A549 (cell line): Measurements from ENCODE around the gene BRPF3. TPM values are rescaled to one million over a fixed set of nuclear protein-coding genes. Genes with fewer than 3 reads are reported as not detected.

Experiments used
- ATAC-seq, 2 experiments: fragments of 200-7000 bp in 1 of 2; fragments of >200 bp in 1 of 2; cut with Nextera tagmentation in 1 of 2; cut with Tn5 transposase in 1 of 2; 3 replicates each; pipeline versions ENCODE4 v1.8.0 to v1.9.1; 2018 to 2020; ENCODE audit warnings: mild to moderate bottlenecking in 1 of 2, moderate library complexity in 1 of 2
- CTCF ChIA-PET: fragments of 300-600 bp; sonication (Branson Sonifier 250); formaldehyde crosslinking; extraction: SDS; loops from one replicate; lab custom pipeline; 2021; ENCODE audit warnings: antibody characterized with exemption, inconsistent platforms; lab: Yijun Ruan, JAX
- POLR2A ChIA-PET: fragments of 350-600 bp; formaldehyde crosslinking; extraction: SDS; loops from one replicate; lab custom pipeline; 2021; ENCODE audit warnings: antibody characterized with exemption, inconsistent platforms; lab: Yijun Ruan, JAX
- DNase-seq, 2 experiments: peaks; one replicate each; pipeline versions ENCODE4 v3.0.0 to v3.0.0-alpha.2; 2011 to 2016; ENCODE audit warnings: low read depth in 1 of 2, low spot score in 1 of 2
- FAIRE-seq: peaks from 2 replicates; lab custom pipeline; 2011; peaks lifted over from hg19 to GRCh38; lab: Jason Lieb, UNC
- H3K27ac ChIP-seq, 2 experiments: fragments of >200 bp; sonication (Bioruptor Twin); formaldehyde crosslinking; 3 replicates each; pipeline ENCODE4 v1.5.1; 2016 to 2017
- H3K4me1 ChIP-seq: fragments of >200 bp; sonication (Bioruptor Twin); formaldehyde crosslinking; 3 replicates; pipeline ENCODE4 v1.6.1; 2016
- H3K4me2 ChIP-seq: fragments of >200 bp; sonication (Bioruptor Twin); formaldehyde crosslinking; 3 replicates; pipeline ENCODE4 v1.6.1; 2016
- H3K4me3 ChIP-seq: fragments of >200 bp; sonication (Bioruptor Twin); formaldehyde crosslinking; 3 replicates; pipeline ENCODE4 v1.5.1; 2016
- H3K9me3 ChIP-seq: fragments of >200 bp; sonication (Bioruptor Twin); formaldehyde crosslinking; 3 replicates; pipeline ENCODE4 v1.6.1; 2016
- BCL3 ChIP-seq: fragments of >200 bp; sonication (Bioruptor Twin); formaldehyde crosslinking; IDR thresholded peaks from 3 replicates; pipeline ENCODE4 v1.6.1; 2016
- CBX8 ChIP-seq: fragments of 200-600 bp; sonication (generic); IDR thresholded peaks from 2 replicates; pipeline ENCODE4 v1.6.1; 2016
- CEBPB ChIP-seq, 2 experiments: fragments of >200 bp in 1 of 2; sonication (Bioruptor Twin) in 1 of 2; formaldehyde crosslinking in 1 of 2; IDR thresholded peaks; 2 replicates each; pipeline ENCODE4 v1.6.1; 2012 to 2016
- E2F6 ChIP-seq: IDR thresholded peaks from 2 replicates; pipeline ENCODE4 v1.6.1; 2012; ENCODE audit warnings: low read depth, borderline replicate concordance
- EHF ChIP-seq: fragments of 250-450 bp; sonication (Bioruptor Pico); IDR thresholded peaks from 2 replicates; pipeline ENCODE4 v1.5.0; 2020; ENCODE audit warnings: mild to moderate bottlenecking
- EHMT2 ChIP-seq: fragments of 200-600 bp; sonication (generic); IDR thresholded peaks from 2 replicates; pipeline ENCODE4 v1.6.1; 2016; ENCODE audit warnings: antibody characterized with exemption, low read depth, mild to moderate bottlenecking, moderate library complexity
- ESRRA ChIP-seq: fragments of 150-350 bp; IDR thresholded peaks from 2 replicates; pipeline ENCODE4 v1.6.1; 2014; ENCODE audit warnings: mild to moderate bottlenecking, low read length, borderline replicate concordance
- FOSB ChIP-seq: fragments of 250-450 bp; sonication (Bioruptor Pico); IDR thresholded peaks from 2 replicates; pipeline ENCODE4 v1.5.0; 2020; ENCODE audit warnings: mild to moderate bottlenecking, moderate library complexity
- FOSL2 ChIP-seq, 2 experiments: fragments of 450-650 bp in 1 of 2; fragments of >200 bp in 1 of 2; sonication (Bioruptor Twin) in 1 of 2; formaldehyde crosslinking; IDR thresholded peaks; 2 replicates each; pipeline versions ENCODE4 v1.5.0 to v1.6.1; 2016 to 2020; ENCODE audit warnings: mild to moderate bottlenecking in 1 of 2, moderate library complexity in 1 of 2
- HOXB13 ChIP-seq: fragments of 250-450 bp; sonication (Bioruptor Pico); IDR thresholded peaks from 2 replicates; pipeline ENCODE4 v1.5.0; 2020; ENCODE audit warnings: low read depth, mild to moderate bottlenecking, moderate library complexity
- HOXB5 ChIP-seq: fragments of 250-450 bp; sonication (Bioruptor Pico); IDR thresholded peaks from 2 replicates; pipeline ENCODE4 v1.5.0; 2020; ENCODE audit warnings: mild to moderate bottlenecking, moderate library complexity
- JUNB ChIP-seq: fragments of >200 bp; sonication (Bioruptor Twin); formaldehyde crosslinking; IDR thresholded peaks from 2 replicates; pipeline ENCODE4 v1.6.1; 2016
- MAFK ChIP-seq: fragments of 450-650 bp; IDR thresholded peaks from 2 replicates; pipeline ENCODE4 v1.6.1; 2014; ENCODE audit not compliant: partially characterized antibody
- MAX ChIP-seq: IDR thresholded peaks from 2 replicates; pipeline ENCODE4 v1.6.1; 2012
- NFE2L2 ChIP-seq: fragments of 150-350 bp; conservative IDR thresholded peaks from 2 replicates; pipeline ENCODE4 v1.6.1; 2014; ENCODE audit warnings: low read length
- NPAS2 ChIP-seq: fragments of 250-450 bp; sonication (Bioruptor Pico); IDR thresholded peaks from 2 replicates; pipeline ENCODE4 v1.8.0; 2022; ENCODE audit warnings: mild to moderate bottlenecking, moderate library complexity, borderline replicate concordance
- NR3C1 ChIP-seq: fragments of >200 bp; sonication (Bioruptor Twin); formaldehyde crosslinking; IDR thresholded peaks from 3 replicates; pipeline ENCODE4 v1.6.1; 2017
- RARB ChIP-seq: fragments of 250-450 bp; sonication (Bioruptor Pico); IDR thresholded peaks from 2 replicates; pipeline ENCODE4 v1.8.0; 2021; ENCODE audit warnings: mild to moderate bottlenecking, moderate library complexity
- RCOR1 ChIP-seq: fragments of 150-350 bp; IDR thresholded peaks from 2 replicates; pipeline ENCODE4 v1.6.1; 2014; ENCODE audit warnings: antibody characterized with exemption, low read length, low read depth
- RNF2 ChIP-seq: fragments of 200-600 bp; sonication (generic); IDR thresholded peaks from 2 replicates; pipeline ENCODE4 v1.6.1; 2016; ENCODE audit warnings: low read depth, mild to moderate bottlenecking, antibody characterized with exemption, moderate library complexity, borderline replicate concordance
- SMC3 ChIP-seq: fragments of >200 bp; sonication (Bioruptor Twin); formaldehyde crosslinking; IDR thresholded peaks from 3 replicates; pipeline ENCODE4 v1.6.1; 2018; ENCODE audit warnings: inconsistent platforms
- SREBF2 ChIP-seq: fragments of 450-650 bp; IDR thresholded peaks from 2 replicates; pipeline ENCODE4 v1.6.1; 2014; ENCODE audit warnings: mild to moderate bottlenecking, moderate library complexity
- TFCP2L1 ChIP-seq: fragments of 250-450 bp; sonication (Bioruptor Pico); IDR thresholded peaks from 2 replicates; pipeline ENCODE4 v1.5.0; 2021; ENCODE audit warnings: mild to moderate bottlenecking
- TP53 ChIP-seq: fragments of 250-450 bp; sonication (Bioruptor Pico); IDR thresholded peaks from 2 replicates; pipeline ENCODE4 v1.5.0; 2021; ENCODE audit warnings: mild to moderate bottlenecking, moderate library complexity
- ZFP36 ChIP-seq: fragments of 450-650 bp; IDR thresholded peaks from 2 replicates; pipeline ENCODE4 v1.6.1; 2014; ENCODE audit warnings: borderline replicate concordance; ENCODE audit not compliant: partially characterized antibody
- ZNF302 ChIP-seq: fragments of 250-450 bp; sonication (Bioruptor Pico); IDR thresholded peaks from 2 replicates; pipeline ENCODE4 v1.9.0; 2021; ENCODE audit warnings: inconsistent platforms, mild to moderate bottlenecking, moderate library complexity
- ZSCAN20 ChIP-seq: fragments of 250-450 bp; sonication (Bioruptor Pico); IDR thresholded peaks from 2 replicates; pipeline ENCODE4 v1.8.0; 2022; ENCODE audit warnings: mild to moderate bottlenecking, moderate library complexity
- WGBS: methylation state at CpG from one replicate; pipeline ENCODE4 v1.1.6; 2017; ENCODE audit errors: missing lambda C conversion rate; 5-methylcytosine and 5-hydroxymethylcytosine counted together
- polyA plus RNA-seq, 4 experiments: library from polyadenylated mRNA; depleted of rRNA in 3 of 4; stranded (reverse); fragments of >200 nt; fragmentation: RNase III in 1 of 4; extraction: RNeasy Plus Mini Kit Qiagen cat#74134 plus additional on column Dnase treatment in 1 of 4; gene quantifications; 2 replicates in 3 of 4; 3 replicates in 1 of 4; pipeline ENCODE4 v1.2.3, GENCODE V29; 2011 to 2017
- TF ChIP-seq, protein P1 (sequence below): fragments of 250-450 bp; sonication (Bioruptor Pico); IDR thresholded peaks from 2 replicates; pipeline ENCODE4 v1.5.0; 2020; ENCODE audit warnings: low read depth, mild to moderate bottlenecking, moderate library complexity
- TF ChIP-seq, protein P2 (sequence below): fragments of 200-600 bp; sonication (generic); IDR thresholded peaks from 2 replicates; pipeline ENCODE4 v1.6.1; 2016; ENCODE audit warnings: antibody characterized with exemption, mild to moderate bottlenecking, moderate library complexity

BRPF3 gene
- polyA plus RNA-seq, 2 of the 4 experiments (the other 2 are of a cell fraction): 9.8 to 11.2 TPM

- ChIA-PET POLR2A (no interaction called here), CTCF (no interaction called here)
- H3K9me3 ChIP-seq: peaks cover 4% of the 10 kb centered on the region; the same call in 1 of the 3 replicates
- no peak overlapping the region for H3K4me3 ChIP-seq
- H3K4me2 ChIP-seq: no peak overlapping the region
- TF ChIP-seq TP53 (CRISPR knock-in tag) (no peak), CBX8 (no peak), ZSCAN20 (CRISPR knock-in tag) (no peak), JUNB (no peak), TFCP2L1 (CRISPR knock-in tag) (no peak), SREBF2 (no peak), NR3C1 (no peak), ZFP36 (no peak), RCOR1 (no peak), HOXB13 (CRISPR knock-in tag) (no peak), NFE2L2 (no peak), NPAS2 (CRISPR knock-in tag) (no peak), BCL3 (no peak), E2F6 (no peak), FOSB (no peak), CEBPB (IDR thresholded peaks at IDR 0.05) (no peak), HOXB5 (CRISPR knock-in tag) (no peak)
- TF ChIP-seq, protein P1, sequence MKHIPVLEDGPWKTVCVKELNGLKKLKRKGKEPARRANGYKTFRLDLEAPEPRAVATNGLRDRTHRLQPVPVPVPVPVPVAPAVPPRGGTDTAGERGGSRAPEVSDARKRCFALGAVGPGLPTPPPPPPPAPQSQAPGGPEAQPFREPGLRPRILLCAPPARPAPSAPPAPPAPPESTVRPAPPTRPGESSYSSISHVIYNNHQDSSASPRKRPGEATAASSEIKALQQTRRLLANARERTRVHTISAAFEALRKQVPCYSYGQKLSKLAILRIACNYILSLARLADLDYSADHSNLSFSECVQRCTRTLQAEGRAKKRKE (CRISPR knock-in tag): no peak
- DNase-seq (no peak), FAIRE-seq (no peak), ATAC-seq (no peak)
- H3K27ac ChIP-seq: no peak overlapping the region
- no peaks in the 10 kb centered on the region for H3K4me1 ChIP-seq
Observed at GRCh38 chr6:36177166-36177565, 19.4 kb upstream of the BRPF3 start.

- ChIA-PET POLR2A (no interaction called here), CTCF (interaction anchor here (1.0 kb wide), 1 partner anchor 83 kb away, joined by 3 read pairs; no protein-coding TSS in a partner anchor)
- Histone ChIP-seq H3K27ac (no peak overlapping the region), H3K9me3 (peaks cover 4% of the 10 kb centered on the region; the same call in 1 of the 3 replicates), H3K4me2 (no peak overlapping the region), H3K4me1 (no peaks in the 10 kb centered on the region), H3K4me3 (no peak overlapping the region)
- DNase-seq: no peak
- TF ChIP-seq RARB (CRISPR knock-in tag) (no peak), MAFK (no peak), SREBF2 (no peak), ZNF302 (CRISPR knock-in tag) (no peak)
- no peak for FAIRE-seq
- no peak for ATAC-seq
Observed at GRCh38 chr6:36178544-36178943, 18.0 kb upstream of the BRPF3 start.

- 65% methylated on average over 1 of the region's 1 CpG for WGBS
- ChIA-PET POLR2A (no interaction called here), CTCF (no interaction called here)
- Histone ChIP-seq H3K4me2 (no peak overlapping the region), H3K4me1 (no peaks in the 10 kb centered on the region), H3K4me3 (no peak overlapping the region), H3K9me3 (peaks cover 4% of the 10 kb centered on the region; the same call in 1 of the 3 replicates), H3K27ac (no peak overlapping the region)
- ATAC-seq: no peak
- DNase-seq: no peak
- no peak for FAIRE-seq
- TF ChIP-seq RNF2: no peak
- TF ChIP-seq MAX: no peak
- no peak for TF ChIP-seq CEBPB (IDR thresholded peaks at IDR 0.05)
- TF ChIP-seq EHF (CRISPR knock-in tag): no peak
- TF ChIP-seq, protein P2, sequence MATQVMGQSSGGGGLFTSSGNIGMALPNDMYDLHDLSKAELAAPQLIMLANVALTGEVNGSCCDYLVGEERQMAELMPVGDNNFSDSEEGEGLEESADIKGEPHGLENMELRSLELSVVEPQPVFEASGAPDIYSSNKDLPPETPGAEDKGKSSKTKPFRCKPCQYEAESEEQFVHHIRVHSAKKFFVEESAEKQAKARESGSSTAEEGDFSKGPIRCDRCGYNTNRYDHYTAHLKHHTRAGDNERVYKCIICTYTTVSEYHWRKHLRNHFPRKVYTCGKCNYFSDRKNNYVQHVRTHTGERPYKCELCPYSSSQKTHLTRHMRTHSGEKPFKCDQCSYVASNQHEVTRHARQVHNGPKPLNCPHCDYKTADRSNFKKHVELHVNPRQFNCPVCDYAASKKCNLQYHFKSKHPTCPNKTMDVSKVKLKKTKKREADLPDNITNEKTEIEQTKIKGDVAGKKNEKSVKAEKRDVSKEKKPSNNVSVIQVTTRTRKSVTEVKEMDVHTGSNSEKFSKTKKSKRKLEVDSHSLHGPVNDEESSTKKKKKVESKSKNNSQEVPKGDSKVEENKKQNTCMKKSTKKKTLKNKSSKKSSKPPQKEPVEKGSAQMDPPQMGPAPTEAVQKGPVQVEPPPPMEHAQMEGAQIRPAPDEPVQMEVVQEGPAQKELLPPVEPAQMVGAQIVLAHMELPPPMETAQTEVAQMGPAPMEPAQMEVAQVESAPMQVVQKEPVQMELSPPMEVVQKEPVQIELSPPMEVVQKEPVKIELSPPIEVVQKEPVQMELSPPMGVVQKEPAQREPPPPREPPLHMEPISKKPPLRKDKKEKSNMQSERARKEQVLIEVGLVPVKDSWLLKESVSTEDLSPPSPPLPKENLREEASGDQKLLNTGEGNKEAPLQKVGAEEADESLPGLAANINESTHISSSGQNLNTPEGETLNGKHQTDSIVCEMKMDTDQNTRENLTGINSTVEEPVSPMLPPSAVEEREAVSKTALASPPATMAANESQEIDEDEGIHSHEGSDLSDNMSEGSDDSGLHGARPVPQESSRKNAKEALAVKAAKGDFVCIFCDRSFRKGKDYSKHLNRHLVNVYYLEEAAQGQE: no peak
- TF ChIP-seq ESRRA: no peak
- TF ChIP-seq EHMT2: no peak
- no peak for TF ChIP-seq ZSCAN20 (CRISPR knock-in tag)
- no peak for TF ChIP-seq CBX8
- TF ChIP-seq SMC3: no peak
- no peak for TF ChIP-seq FOSL2 (IDR thresholded peaks at IDR 0.05)
- no peak for TF ChIP-seq FOSL2 (CRISPR knock-in tag; IDR thresholded peaks at IDR 0.05)
Observed at GRCh38 chr6:36180126-36180525, 16.4 kb upstream of the BRPF3 start.
